GM21360 (cell line): Measurements from ENCODE around the gene GDF11.

Experiments used
- ATAC-seq: cut with Tn5 transposase; IDR thresholded peaks from one replicate; pipeline ENCODE4 v1.9.1; 2021; ENCODE audit warnings: mild to moderate bottlenecking, moderate library complexity; ENCODE audit not compliant: unreplicated experiment

The GDF11 gene

DNA sequence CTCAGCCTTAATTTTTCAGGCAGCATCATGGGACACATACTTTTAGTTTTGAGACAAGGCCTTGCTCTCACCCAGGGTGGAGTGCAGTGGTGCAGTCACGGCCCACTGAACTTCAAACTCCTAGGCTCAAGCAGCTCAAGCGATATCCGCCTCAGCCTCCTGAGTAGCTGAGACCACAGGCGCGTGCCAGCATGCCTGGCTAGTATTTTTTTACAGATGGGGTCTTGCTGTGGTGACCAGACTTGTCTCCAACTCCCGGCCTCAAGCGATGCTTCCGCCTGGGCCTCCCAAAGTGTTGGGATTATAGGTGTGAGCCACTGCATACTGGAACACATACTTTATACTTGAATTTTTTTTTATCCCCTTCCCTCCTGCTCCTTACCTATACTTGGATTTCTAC, 20.0 kb upstream of the GDF11 start:
- ATAC-seq: no peak

DNA sequence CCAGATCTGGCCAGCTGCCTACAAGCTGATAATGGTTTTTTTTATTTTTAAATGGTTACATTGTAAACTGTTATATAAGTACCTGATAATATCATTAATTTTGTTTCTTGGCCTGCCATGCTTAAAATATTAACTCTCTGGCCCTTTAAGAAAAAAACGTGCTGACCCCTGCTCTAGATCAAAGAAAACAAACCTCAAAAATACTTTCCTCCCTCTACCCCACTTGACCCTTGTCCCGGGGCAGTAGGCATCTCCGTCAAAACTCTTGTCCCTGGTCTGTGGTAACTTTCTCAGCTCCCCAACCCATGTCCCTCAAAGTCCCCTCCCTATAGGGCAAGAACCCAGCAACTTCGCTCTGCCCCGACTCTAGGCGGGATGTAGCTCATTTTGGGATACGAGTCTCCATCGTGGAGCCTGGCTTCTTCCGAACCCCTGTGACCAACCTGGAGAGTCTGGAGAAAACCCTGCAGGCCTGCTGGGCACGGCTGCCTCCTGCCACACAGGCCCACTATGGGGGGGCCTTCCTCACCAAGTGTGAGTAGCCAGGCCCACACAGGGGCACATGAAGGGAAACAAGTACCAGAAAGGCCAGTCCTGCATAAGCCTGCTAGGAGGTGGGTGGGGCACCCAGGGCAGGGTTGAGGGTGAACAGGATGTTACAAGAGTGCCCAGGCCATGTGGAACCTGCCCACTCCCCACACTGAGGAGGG, 19.3 kb upstream of the GDF11 start:
- no peak for ATAC-seq

DNA sequence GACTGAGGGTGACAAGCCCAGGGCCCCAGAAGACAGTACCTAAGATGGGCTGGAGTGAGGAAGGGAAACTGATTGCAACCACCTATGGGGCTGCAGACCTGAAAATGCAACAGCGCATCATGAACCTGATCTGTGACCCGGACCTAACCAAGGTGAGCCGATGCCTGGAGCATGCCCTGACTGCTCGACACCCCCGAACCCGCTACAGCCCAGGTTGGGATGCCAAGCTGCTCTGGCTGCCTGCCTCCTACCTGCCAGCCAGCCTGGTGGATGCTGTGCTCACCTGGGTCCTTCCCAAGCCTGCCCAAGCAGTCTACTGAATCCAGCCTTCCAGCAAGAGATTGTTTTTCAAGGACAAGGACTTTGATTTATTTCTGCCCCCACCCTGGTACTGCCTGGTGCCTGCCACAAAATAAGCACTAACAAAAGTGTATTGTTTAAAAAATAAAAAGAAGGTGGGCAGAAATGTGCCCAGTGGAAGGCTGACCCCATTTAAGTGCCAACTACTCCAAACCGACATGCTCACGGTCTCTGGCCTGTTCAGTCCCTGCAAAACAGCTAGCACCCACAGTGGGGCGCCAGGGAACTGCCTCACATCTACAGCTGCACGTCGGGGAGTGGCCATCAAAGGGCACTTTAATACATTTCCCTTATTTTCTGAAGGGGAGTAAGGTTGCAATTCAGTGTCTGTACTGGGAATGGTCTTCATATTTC, 18.5 kb upstream of the GDF11 start:
- ATAC-seq: no peak

DNA sequence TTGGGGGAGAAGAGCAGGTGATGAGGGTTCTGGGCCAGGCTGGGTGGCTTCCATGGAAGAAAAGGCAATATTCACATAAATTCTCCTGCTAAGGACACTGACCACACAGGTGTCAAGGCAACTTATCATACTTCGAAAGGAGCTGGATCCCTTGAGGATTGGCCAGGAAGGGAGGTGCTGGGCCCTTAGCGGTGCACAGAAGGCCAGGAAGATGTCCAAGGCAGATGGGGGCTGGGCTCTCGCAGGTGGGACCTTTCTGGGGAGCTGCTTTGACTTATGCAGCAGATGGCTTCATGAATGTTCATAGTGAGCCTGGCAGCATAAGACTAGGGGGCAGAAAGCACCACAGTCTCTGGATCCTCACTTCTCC, 18.0 kb upstream of the GDF11 start:
- ATAC-seq: no peak

DNA sequence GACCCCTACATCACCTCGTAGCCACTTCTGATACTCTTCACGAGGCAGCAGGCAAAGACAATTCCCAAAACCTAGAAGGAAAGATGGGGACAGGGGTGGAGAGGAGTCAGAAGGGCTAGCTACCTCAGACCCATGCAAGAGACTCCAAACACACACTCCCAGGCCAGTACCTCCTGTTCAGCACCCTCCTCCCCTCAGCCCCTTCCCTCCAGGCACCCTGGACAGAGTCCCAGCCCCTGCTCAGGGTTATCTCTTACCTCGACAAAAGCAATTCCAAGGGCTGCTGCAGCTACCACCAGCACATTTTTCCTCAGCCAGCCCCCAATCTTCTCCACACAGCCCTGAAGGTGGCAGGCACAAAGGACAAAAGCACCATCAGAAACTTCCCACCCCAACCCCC, 17.4 kb upstream of the GDF11 start:
- ATAC-seq: no peak

DNA sequence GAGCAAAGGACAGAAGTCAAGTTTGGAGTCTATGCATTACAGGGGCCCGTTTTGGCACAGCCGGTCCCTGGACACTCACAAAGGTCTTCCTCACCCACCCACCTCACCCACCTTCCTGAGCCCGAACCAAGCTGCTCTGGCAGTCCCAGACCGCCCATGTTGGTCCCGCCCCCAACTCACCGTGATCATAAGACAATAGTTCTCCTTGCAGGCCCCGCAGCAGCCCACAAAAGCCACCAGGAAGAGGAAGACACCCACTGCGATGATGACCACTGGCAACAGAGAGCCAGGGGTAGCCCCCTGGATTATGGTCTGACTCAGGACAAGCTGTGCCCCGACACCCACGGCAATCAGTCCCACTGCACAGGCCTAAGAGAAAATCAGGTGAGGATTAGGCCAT, 16.0 kb upstream of the GDF11 start:
- no peak for ATAC-seq

DNA sequence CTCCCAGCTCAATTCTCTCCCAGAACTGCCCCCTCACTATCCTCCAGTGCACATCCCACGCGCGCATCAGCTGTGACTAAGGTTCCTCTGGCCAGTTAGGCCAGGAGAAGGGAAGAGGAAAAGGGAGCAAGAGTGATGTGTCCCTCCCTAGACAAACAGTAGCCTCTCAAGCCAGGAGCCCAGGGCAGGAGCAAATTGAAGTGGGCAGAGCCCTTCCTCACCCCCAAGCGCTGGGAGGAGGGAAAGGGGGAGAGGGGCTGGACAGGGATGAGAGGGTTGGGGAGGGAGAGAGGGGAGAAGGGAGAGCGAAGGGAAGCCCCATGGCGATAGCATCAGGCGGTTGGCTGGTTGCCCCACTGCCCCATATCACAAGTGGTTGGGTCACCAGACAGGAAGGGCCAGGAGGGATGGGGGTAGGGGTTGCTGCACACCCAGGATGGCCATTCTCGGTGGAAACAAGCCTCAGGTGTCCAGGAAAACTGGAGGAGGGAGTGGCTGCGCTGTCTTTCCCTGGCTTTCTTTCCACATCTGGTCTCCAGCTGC, 15.2 kb upstream of the GDF11 start:
- no peak for ATAC-seq

DNA sequence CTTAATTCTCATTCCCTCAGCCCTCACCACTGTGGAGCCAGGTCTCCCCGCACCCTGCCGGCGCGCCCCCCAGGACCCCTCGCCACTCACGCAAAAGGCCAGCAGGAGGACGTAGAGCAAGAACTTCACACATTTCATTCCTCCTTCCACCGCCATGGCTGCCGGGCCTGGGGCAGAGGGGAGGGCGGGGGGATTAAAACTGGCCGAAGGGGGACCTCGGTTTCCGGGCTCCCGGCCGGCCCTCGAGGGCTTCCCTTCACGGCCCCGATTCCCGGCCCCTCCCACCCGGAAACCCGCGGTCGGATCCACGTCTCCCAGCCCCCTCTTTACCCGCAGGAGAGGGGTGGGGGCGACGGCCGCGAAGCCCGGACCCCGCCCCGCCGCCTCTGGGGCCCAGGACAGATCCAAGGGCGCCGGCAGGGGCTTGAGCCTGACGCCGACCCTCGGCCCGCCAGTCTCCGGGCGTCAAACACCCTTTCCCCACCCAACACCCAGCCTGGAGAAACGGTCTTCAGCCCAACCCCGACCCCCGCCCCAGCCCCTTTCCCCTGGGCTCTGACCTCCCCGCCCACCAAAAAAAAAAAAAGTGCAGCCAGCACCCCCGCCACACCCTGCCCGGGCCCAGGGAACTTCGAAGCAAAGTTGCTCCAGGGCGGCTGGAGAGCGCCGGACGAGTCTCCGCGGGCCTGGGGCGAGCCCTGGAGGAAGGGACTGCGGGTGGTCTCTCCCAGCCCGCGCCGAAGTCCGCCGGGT, 14.6 kb upstream of the GDF11 start:
- peak; percentile 9 for ATAC-seq

DNA sequence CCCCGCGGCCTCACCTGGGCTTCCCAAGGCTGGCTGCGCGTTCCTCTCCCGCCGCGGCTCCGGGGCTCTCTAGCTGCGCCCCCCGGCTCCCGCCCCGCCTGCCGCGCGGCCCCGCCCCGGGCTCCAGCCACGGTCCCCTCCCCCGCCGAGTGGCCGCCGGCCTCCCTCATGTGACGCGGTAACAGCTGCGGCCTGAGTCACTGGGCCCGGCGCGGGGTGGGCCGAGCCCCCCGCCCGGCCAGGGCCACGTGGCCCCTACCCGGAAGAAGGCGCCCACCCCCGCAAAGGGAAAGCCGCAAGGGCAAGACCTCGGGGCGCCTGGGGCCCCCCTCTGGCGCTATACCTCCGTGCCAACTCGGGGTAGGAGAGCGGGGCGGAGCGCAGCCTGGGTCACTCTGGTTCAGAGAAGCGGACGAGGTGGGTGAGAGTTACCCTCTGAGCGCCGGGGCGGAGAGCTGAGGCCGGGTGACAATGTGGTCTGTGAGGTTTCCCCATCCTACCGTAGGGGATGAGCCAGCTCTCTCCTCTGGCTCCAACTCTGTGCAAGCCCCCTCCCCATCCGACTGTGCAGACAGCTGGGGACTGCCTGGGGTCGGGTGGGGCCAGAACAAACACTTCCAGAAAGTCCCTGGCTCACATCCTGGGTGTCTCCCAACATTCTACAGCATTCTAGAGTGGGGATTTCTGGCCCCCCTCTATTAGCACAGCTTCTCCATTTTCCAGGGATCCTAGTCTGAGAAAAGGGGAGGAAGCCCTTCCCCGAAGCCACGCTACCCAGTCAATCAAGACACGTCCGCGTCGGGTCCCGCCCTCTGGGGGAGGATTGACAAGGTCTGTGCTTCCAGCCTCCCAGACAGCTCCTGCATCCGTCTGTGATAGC, 13.7 kb upstream of the GDF11 start, which contains the start of gene CD63:
Gene CD63, minus strand, starts transcription at position 71 of the 880 bp plus-strand sequence. CDS start 668 bp downstream, outside the sequence.
- peak; percentile 69 for ATAC-seq

DNA sequence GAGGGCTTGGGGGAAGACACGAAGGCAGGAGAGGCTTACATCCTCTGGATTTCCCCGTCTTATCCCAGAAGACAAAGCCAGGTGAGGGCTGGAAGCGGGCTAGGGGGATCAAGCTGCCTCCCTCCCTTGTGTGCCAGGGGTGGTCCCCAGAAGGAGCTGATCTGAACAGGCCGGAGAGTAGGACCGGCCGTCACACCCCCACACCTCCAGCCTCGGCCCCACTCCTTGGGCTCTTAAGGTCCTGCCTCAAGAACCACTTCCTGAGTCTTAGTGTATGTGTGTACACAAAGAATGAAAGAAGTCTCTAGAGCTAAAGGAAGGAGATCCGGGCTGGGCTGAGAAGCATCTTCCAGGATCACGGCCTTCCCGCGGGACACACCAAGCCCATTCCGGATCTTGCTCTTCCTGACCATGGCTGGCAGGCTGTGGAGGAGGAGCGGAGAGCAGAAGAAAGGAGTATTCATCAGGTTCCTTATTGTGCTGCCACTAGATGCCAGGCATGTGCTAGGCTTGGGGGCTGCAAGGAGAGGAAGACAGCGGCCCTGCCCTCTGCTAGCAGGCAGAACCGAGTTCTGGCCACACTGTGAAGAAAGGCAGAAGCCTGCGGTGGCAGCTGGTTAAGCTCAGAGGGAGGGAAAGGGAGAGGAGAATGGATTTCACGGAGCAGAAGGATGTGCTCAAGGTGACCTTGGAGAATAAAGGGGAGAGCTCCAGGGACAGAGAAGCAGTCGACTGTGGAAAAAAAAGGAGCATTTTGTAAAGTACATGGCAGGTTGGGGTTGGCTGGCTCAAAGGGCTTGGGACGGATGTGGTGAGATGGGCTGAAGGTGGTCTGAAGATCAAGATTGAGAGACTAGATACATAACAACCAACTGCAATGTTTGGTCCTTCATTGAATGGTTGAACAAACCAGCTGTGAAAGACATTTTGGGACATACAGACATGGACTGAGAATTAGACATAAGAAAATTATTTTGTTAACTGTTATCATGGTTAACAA, 12.8 kb upstream of the GDF11 start:
- peak; percentile 30 for ATAC-seq

DNA sequence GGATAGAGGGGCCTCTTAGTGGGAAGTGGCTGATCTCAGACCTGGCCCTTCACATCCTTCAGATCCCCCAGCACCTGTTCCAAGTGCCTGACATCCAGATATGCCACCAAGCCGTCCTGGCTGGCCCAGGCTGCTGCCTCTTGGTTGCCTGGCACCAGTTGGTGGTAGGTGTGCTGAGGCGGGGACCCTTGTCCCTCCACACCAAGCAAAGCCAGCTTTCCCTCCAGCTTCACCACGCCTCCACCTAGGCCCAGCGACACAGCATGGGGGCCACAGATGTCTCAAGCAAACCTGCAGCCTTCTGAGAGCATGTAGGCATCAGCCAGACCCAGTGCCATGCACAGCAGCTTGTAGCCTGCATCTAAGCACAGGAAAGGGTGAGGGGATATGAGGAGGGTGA, 10.6 kb upstream of the GDF11 start:
- ATAC-seq: no peak

DNA sequence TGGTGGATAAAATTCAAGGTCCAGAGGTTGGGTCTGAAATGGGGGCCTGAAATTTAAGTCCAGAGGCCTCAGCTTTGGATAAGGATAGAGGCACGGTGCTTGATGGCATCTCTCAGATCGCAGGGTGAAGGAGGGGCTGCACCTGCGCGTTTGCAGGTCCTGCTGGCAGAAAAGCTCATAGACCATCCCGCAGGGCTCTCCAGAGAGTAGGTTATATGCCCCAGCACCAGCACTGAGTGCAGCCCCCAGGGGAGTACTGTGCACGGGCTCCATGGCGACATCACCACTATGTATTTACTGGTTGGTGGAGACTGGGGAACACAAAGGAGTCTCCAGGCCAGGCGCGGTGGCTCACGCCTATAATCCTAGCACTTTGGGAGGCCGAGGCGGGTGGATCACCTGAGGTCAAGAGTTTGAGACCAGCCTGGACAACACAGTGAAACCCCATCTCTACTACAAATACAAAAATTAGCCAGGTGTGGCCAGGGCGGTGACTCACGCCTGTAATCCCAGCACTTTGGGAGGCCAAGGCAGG, 9.8 kb upstream of the GDF11 start:
- no peak for ATAC-seq

DNA sequence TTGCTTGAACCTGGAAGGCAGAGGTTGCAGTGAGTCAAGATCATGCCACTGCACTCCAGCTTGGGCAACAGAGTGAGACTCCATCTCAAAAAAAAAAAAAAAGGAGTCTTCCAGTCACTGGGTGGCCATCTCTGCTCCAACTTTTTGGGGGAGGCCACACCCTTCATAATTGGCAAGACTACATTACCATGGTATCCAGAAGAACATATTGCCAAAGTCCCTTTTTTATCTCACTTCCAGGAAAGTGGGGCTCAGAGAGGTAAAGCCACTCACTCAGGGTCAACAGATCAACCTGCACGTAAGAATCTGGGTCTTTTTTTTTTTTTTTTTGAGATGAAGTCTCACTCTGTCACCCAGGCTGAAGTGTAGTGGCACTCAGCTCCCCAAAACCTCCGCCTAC, 9.1 kb upstream of the GDF11 start:
- no peak for ATAC-seq

DNA sequence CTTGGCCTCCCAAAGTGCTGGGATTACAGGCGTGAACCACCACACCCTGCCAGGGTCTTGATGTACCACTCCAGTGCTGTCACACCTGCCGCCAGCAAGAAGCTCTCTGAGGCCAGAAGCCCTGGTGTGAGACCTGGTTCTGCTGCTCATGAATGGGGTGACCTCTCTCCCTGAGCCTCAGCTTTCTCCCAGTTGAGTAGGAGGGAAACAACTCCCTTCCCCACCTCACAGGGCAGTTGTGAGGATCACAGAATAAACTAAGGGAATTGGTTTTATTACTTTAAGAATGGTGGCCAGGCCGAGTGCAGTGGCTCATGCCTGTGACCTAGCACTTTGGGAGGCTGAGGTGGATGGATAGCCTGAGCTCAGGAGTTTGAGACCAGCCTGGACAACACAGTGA, 8.3 kb upstream of the GDF11 start:
- no peak for ATAC-seq

DNA sequence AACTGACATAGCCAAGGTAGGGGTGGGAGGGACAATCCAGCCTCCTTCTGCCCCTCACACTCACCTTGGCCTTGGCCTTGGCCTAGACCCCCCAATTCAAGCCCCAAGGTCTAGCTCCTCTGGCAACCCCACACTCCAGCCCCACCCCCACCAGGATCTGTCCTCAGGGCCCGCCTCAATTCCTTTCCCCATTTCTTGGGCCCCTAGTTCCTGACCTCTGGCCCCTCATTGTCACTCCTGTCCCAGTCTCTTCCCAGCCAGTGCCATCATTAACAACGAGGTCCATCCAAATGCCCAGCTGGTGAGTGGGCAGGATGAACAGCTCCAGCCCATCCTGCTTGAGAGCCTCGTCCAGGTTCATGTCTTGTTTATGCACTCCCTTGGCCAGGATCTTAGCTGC, 6.8 kb upstream of the GDF11 start:
- no peak for ATAC-seq

DNA sequence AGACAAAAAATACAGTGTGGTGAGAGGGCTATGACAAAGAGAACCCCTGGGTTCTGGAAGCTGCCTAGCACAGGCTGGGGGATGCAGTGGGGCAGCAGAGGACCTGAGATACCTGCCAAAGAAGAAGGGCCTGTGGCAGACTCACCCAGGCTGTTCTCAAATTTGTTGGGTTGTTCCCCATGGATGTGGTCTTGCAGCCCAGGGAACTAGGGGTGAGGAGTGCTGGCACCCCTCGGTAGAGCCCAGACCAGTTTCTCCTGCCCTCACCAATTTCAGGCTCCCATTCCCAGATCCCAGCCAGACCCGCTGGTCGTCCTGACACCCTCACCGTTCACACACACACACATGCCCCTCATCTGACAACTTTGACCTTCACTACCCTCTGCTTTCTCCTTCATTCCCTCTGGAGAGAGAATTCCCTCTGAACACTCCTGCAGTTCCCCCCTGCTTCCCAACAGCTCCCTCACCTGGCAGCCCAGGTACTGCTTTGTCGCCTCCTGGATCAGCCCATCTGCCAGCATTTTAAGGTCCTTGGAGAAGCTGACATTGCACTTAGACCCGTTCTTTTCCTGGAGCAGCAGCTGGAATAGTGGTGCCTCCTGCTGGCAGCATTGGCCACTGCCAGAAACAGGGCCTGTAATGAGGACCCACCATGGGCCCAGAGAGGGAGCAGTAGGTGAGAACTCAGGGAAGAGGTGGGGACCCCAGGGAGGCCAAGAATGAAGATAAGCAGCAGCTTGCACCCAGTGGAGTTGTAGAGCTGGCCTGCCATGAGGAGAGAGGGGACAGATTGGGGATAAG, 5.9 kb upstream of the GDF11 start:
- ATAC-seq: peak; percentile 47

DNA sequence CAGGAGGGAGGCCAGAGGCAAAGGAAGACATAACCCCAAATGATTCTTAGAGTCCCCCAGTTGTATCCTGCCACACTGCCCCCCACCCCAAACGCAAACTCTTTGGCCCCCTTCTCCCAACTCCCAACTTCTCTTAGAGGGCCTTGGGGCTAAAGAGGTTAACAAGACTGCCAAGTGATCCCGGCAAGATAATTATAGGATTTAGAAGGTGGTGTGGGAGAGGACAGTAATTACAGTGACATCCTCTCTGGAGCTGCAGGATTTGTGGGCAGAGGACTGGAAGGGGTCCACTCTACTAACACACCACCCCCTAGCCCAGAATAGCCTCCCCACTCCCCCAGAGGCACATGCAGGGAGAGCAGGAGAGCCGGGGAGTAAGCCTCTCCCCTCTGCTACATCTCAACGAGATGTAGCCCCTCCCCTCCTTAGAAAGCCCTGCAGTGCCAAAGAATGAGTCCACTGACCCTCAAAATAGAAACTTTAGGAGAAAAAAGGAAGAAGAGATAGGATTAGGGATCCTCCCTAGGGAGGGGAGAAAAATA, 5.3 kb upstream of the GDF11 start:
- ATAC-seq: peak; percentile 1
